Central memory CD8-positive, alpha-beta T cell (primary cell): ENCODE data around the gene HNRNPA1.
"Not testable (repeated sequence)": the region's sequence is repeated elsewhere in the genome, so short reads cannot be mapped to it uniquely, and the experiment has no call there.

Experiments used
- ATAC-seq: fragments of 150-1000 bp; cut with Tn5 transposase; replicated peaks from 2 replicates; pipeline ENCODE4 v1.10.0; 2022; ENCODE audit warnings: mild to moderate bottlenecking, moderate FRiP score, moderate number of reproducible peaks; ENCODE audit not compliant: poor library complexity, severe bottlenecking; ENCODE audit errors: extremely low read depth
- DNase-seq, 2 donors: peaks; one replicate each; pipeline ENCODE4 v3.0.0; 2021; ENCODE audit warnings: low spot score in 2 of 2
- H3K27ac Mint-ChIP-seq: one replicate; pipeline ENCODE4 v1.8.0; 2022; ENCODE audit warnings: low read depth, mild to moderate bottlenecking, moderate library complexity, mixed read lengths
- H3K27me3 Mint-ChIP-seq: one replicate; pipeline ENCODE4 v1.8.0; 2022; ENCODE audit warnings: mixed read lengths
- H3K36me3 Mint-ChIP-seq: one replicate; pipeline ENCODE4 v1.8.0; 2022; ENCODE audit warnings: mild to moderate bottlenecking, moderate library complexity, mixed read lengths; ENCODE audit not compliant: insufficient read depth
- H3K4me1 Mint-ChIP-seq: one replicate; pipeline ENCODE4 v1.8.0; 2022; ENCODE audit warnings: mixed read lengths
- H3K4me3 Mint-ChIP-seq: one replicate; pipeline ENCODE4 v1.8.0; 2022; ENCODE audit warnings: mild to moderate bottlenecking, moderate library complexity, mixed read lengths
- H3K9me3 Mint-ChIP-seq: one replicate; pipeline ENCODE4 v1.8.0; 2022; ENCODE audit warnings: mixed read lengths

HNRNPA1 gene

GRCh38 chr12:54280468-54281260 is at the start of gene HNRNPA1:
TSS of gene HNRNPA1 (plus strand) at chr12:54280726. CDS start at chr12:54280808, 82 bp downstream.
- Mint-ChIP-seq H3K9me3 (no peaks in the 10 kb centered on the region), H3K4me1 (peaks cover 67% of the 10 kb centered on the region), H3K27me3 (no peaks in the 10 kb centered on the region), H3K27ac (no peak within 1 kb of the TSS), H3K4me3 (no peak within 1 kb of the TSS), H3K36me3 (peaks cover 7% of the 10 kb centered on the region)
- ATAC-seq = peak; percentile 88
- DNase-seq = peak; percentile 81 to 97

GRCh38 chr12:54231269-54231668 is 49.3 kb upstream of the HNRNPA1 start:
- H3K4me3 Mint-ChIP-seq, H3K27ac Mint-ChIP-seq, H3K9me3 Mint-ChIP-seq, H3K4me1 Mint-ChIP-seq, H3K27me3 Mint-ChIP-seq, H3K36me3 Mint-ChIP-seq, DNase-seq, ATAC-seq: not testable (repeated sequence)

GRCh38 chr12:54232790-54233189 is 47.7 kb upstream of the HNRNPA1 start:
- Mint-ChIP-seq H3K4me3 (no peak overlapping the region), H3K36me3 (peaks cover 2% of the 10 kb centered on the region), H3K27ac (no peak overlapping the region), H3K27me3 (no peaks in the 10 kb centered on the region), H3K9me3 (no peaks in the 10 kb centered on the region), H3K4me1 (peaks cover 5% of the 10 kb centered on the region)
- DNase-seq = no peak
- no peak for ATAC-seq

DNA sequence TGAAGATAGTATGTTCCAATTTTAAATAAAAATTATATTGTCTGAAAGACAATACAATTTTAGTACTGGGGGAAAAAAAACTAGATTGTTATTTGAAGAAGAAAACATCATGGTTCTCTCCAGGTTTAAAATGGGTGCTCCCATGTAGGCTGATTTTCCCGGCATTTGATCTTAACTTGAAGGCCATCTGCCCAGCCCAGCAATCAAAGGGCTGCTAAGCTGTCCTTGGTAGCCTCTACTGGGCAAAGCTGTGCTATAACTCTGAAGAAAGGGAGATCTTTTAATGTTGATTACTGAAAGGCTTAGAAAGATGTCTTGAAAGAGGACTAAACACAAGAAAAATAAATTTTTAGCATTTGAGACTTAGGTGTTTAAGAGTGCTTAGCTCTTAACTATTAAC is 42.0 kb upstream of the HNRNPA1 start:
- H3K9me3 Mint-ChIP-seq = no peaks in the 10 kb centered on the region
- H3K4me1 Mint-ChIP-seq = peaks cover 5% of the 10 kb centered on the region
- peaks cover 18% of the 10 kb centered on the region for H3K36me3 Mint-ChIP-seq
- DNase-seq (no peak), ATAC-seq (no peak)
- no peak overlapping the region for H3K4me3 Mint-ChIP-seq
- no peak overlapping the region for H3K27ac Mint-ChIP-seq
- H3K27me3 Mint-ChIP-seq = no peaks in the 10 kb centered on the region

GRCh38 chr12:54239620-54240019 is 40.9 kb upstream of the HNRNPA1 start:
- DNase-seq (no peak), ATAC-seq (no peak)
- peaks cover 5% of the 10 kb centered on the region for H3K4me1 Mint-ChIP-seq
- H3K27me3 Mint-ChIP-seq = no peaks in the 10 kb centered on the region
- peaks cover 21% of the 10 kb centered on the region for H3K36me3 Mint-ChIP-seq
- no peak overlapping the region for H3K27ac Mint-ChIP-seq
- H3K9me3 Mint-ChIP-seq = no peaks in the 10 kb centered on the region
- no peak overlapping the region for H3K4me3 Mint-ChIP-seq

- Mint-ChIP-seq H3K4me1 (peaks cover 5% of the 10 kb centered on the region), H3K27ac (no peak overlapping the region), H3K4me3 (no peak overlapping the region), H3K27me3 (no peaks in the 10 kb centered on the region), H3K36me3 (peaks cover 21% of the 10 kb centered on the region), H3K9me3 (no peaks in the 10 kb centered on the region)
- ATAC-seq = no peak
- DNase-seq = no peak
Measured at GRCh38 chr12:54240129-54240528, 40.4 kb upstream of the HNRNPA1 start.

- Mint-ChIP-seq H3K27me3 (no peaks in the 10 kb centered on the region), H3K27ac (no peak overlapping the region), H3K4me1 (peaks cover 5% of the 10 kb centered on the region), H3K36me3 (peaks cover 25% of the 10 kb centered on the region), H3K4me3 (no peak overlapping the region), H3K9me3 (no peaks in the 10 kb centered on the region)
- ATAC-seq (no peak), DNase-seq (no peak)
Measured at GRCh38 chr12:54240971-54241588, 39.4 kb upstream of the HNRNPA1 start.

DNA sequence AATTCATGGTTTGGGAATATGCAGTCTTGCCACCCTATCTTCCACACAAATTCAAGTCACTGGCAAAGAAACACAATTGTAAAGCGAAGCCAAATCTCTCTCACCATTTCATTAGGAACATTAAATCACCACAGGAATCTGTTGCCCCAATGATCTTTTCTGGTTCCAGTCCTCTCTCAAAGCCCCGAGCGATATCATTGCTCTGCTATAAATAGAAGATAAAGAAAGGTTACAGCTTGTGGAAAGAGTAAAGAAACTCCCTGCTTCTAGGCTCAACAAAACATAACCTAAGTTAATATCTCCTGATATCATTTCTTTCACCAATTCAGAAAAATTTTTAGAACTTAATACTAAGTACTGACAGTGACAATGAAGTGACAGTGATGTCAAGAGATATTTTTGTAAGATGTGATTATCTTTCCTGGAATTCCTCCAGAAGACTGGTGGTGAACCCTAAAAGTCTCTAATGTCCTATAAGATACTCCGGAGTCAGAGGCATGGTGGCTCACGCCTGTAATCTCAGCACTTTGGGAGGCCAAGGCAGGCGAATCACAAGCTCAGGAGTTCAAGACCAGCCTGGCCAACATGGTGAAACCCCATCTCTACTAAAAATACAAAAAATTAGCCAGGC is 34.4 kb upstream of the HNRNPA1 start:
- no peaks in the 10 kb centered on the region for H3K27me3 Mint-ChIP-seq
- H3K4me1 Mint-ChIP-seq = no peaks in the 10 kb centered on the region
- H3K9me3 Mint-ChIP-seq = no peaks in the 10 kb centered on the region
- DNase-seq = no peak
- no peak for ATAC-seq
- H3K36me3 Mint-ChIP-seq = peaks cover 41% of the 10 kb centered on the region
- no peak overlapping the region for H3K27ac Mint-ChIP-seq
- no peak overlapping the region for H3K4me3 Mint-ChIP-seq

DNA sequence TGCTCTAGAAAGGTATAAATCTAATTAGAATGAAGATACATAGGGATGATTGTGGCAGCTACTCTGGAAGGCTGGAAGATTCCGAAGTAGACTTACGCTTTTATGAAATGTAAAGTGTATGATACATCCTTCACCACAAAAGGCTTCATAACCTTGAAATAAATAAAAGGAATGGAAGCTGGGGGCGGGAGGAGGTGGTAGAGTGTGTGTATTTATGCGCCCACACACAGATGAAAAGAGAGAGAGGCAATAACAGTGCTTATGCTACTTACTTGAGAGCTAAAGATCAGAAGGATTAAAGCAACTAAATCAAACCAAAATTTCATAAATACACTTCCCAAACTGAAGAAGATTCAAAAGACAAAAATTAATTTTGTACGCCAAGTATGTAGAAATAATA is 31.0 kb upstream of the HNRNPA1 start:
- Mint-ChIP-seq H3K36me3 (peaks cover 40% of the 10 kb centered on the region), H3K4me3 (no peak overlapping the region), H3K4me1 (no peaks in the 10 kb centered on the region), H3K27ac (no peak overlapping the region), H3K27me3 (no peaks in the 10 kb centered on the region), H3K9me3 (no peaks in the 10 kb centered on the region)
- DNase-seq (no peak), ATAC-seq (no peak)

DNA sequence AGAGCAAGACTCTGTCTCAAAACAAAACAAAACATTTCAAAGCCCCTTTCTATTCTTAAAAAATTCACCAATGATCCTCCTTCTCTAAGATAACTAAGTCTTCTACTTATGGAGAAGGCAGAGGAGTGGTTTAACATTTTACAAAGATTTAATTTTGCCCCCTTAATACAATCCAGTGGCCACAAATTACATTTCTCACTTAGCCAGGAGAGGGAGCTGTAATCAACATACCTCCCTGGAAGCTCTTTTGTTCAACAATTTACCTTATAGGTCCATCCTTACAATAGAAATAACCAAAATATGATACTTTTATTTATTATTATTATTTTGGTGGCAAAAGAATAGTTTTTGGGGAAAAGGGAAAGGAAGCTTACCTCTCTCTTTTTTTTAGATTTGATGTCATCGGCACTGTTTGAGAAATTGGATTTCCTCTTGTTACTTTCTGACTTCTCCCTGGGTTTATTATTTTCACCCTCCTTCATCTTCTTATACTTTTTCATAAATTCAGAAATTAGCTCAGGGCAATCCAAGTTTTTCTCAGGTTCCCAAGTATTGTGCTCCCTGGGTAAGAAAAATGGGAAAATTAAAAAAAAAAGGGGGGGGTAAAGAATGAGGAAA is 28.8 kb upstream of the HNRNPA1 start:
- Mint-ChIP-seq H3K27ac (no peak overlapping the region), H3K4me3 (no peak overlapping the region), H3K36me3 (peaks cover 40% of the 10 kb centered on the region), H3K9me3 (no peaks in the 10 kb centered on the region), H3K4me1 (no peaks in the 10 kb centered on the region), H3K27me3 (no peaks in the 10 kb centered on the region)
- DNase-seq (peak in 1 of 2 donors; percentile 13), ATAC-seq (peak; percentile 58)

DNA sequence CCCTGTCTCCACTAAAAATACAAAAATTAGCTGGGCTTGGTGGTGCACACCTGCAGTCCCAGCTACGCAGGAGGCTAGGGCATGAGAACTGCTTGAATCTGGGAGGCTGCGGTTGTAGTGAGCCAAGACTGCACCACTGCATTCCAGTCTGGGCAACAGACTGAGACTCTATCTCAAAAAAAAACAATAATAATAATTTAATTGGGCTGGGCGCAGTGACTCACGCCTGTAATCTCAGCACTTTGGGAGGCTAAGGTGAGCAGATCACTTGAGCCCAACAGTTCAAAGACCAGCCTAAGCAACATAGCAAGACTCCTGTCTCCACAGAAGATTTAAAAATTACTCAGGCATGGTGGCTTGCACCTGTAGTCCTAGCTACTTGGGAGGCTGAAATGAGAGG is 27.3 kb upstream of the HNRNPA1 start:
- peaks cover 44% of the 10 kb centered on the region for H3K36me3 Mint-ChIP-seq
- no peaks in the 10 kb centered on the region for H3K9me3 Mint-ChIP-seq
- H3K27me3 Mint-ChIP-seq = no peaks in the 10 kb centered on the region
- no peak for ATAC-seq
- no peak for DNase-seq
- no peak overlapping the region for H3K27ac Mint-ChIP-seq
- H3K4me1 Mint-ChIP-seq = no peaks in the 10 kb centered on the region
- no peak overlapping the region for H3K4me3 Mint-ChIP-seq

DNA sequence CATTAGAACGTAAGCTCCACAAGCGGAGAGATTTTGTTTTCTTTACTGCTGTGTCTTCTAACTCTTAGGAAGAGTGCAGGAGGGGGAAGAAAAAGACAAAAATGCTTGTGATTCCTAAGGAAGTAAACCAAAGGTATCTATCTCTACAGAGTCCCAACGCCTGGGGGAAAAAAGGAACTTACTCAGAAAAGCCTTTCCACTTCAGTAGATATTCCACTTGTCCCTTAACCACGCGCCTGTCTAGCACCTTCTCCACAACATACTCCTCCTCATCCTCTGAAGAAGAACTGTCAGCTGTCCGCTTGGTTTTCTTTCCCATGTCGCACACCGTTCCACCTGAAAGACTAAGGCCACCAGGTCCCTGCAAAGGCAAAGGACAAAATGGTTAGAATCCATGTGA is 23.2 kb upstream of the HNRNPA1 start:
- Mint-ChIP-seq H3K36me3 (peaks cover 23% of the 10 kb centered on the region), H3K27me3 (no peaks in the 10 kb centered on the region), H3K9me3 (no peaks in the 10 kb centered on the region), H3K4me1 (no peaks in the 10 kb centered on the region), H3K4me3 (no peak overlapping the region), H3K27ac (no peak overlapping the region)
- ATAC-seq = no peak
- no peak for DNase-seq
